HG02571 (cell line): ENCODE results near the gene CITED2.

Source experiments
- ATAC-seq: cut with Tn5 transposase; IDR thresholded peaks from one replicate; pipeline ENCODE4 v1.9.1; 2021; ENCODE audit warnings: mild to moderate bottlenecking, moderate library complexity; ENCODE audit not compliant: unreplicated experiment

Gene CITED2

DNA sequence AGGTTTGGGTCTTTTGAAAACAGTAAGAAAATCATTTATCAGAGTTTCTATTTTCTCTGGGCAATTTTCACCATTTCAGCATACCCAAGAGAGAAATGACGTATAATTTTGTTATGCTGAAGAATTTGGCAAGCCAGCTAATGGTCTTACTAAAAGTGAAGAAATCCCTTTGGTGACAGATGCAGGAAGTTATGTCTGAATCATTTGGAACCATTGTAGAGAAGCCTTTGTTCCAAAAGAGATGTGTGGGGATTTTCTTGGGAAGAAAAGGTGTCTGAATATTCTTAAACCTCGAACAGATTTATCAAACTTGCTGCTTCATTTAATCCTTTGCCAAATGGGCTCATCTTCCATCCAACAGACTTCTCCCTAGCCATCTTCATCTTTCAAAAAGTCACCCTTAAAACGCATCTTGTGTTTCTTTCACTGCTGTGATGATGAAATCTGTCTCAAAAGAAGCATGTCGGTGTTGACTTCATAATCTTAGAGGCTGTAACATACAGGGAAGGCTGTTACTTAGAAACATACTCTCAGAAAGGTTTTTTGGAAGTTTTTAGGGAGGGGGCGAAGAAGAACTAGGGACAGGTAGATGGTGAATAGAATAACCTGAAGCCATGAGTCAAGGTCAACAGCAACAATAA lies 39.5 kb downstream of the CITED2 start:
- no peak for ATAC-seq

DNA sequence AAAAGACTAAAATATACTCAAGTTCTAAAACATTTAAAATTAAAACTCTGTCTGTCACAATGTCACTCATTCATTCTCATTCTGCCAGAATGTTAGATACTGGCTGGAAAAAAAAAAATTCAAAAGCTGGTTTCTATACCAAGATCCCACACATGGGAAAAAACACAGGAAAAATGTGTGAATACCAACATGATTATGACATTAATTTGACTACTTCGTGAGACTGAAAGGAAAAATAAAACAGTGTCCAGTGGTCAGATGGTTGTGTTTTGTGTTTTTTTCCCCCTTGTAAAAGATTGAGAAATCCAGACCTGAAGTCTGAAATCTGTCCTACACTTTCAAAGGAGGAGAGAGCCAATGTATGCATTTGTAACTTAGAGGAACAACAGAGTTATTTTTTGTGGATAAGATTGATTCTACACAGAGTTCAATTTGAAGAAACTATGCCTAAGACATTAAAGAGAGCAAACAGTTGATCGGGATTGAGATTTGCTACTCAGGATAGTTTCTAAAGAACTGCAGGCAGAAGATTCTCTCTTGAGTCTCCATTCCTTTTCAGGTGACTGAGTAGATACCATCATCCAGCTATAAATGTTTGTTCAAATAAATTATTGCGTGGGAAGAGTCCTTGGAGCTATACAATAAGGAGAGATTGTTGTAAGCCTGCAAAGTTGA lies 43.5 kb downstream of the CITED2 start:
- ATAC-seq = no peak

DNA sequence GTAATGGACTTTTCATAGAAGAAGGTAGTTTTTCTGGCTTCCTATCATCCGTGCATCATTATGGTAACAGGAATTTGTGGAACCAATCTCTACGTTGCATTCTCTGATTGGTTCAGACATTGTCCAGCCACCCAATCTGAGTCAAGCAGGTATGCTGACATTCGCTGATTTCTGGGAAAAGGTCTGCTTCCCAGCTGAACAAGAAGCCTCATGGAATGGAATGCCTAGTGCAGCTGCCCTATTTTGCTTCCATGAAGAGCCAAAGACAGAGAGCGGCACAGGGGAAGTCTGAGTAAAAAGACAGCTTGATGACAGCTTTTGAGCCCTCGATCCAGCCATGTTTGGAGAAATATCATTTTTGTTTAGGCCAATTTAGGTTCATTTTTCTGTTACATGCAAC lies 44.1 kb downstream of the CITED2 start:
- no peak for ATAC-seq

DNA sequence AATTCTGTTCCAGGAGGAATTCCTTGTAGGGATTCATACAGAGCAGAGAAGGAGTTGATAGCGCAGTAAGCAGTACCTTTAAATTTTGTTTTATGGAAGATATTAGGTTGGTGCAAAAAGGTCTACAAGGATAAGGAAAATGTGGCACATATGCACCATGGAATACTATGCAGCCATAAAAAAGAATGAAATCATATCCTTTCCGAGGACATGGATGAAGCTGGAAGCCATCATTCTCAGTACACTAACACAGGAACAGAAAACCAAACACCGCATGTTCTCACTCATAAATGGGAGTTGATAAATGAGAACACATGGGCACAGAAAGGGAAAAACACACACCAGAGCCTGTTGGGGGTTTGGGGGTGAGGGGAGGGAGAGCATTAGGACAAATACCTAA lies 45.2 kb downstream of the CITED2 start:
- no peak for ATAC-seq

DNA sequence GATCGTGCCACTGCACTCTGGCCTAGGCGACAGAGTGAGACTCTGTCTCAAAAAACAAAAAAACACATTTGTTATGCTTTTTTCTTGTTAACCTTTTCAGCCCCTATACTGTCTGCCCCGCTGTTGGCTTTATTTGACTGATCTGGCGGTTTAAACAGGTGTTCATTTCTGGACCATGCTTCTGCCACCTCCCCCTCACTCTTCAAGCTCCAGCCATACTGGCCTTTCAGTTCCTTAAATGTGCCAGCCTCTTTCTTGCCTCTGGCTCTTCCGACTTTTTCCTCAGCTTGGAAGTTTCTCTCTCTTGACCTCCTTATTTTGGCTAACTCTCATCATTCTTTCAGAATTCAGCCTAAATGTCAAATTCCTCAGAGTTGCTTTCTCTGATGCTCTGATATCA lies 47.4 kb downstream of the CITED2 start:
- peak; percentile 53 for ATAC-seq

DNA sequence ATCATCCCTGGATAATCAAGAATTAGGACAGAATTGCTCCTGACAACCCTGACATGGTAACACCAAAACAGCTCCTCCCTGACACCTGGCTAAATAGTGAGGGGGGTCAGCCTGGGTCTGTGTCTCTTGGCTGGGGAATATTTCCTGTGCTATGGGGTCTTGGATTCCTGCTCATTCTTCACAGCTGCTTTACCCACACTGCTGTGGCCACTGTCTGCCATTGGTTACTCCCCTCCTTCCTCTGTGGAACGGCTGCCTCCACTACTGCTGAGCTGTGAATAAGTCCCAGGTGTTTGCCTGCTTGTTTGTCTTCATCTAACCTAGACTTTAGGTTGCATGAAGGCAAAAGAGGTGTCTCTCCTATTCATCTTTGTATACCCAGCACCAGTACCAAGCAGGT lies 48.8 kb downstream of the CITED2 start:
- ATAC-seq = no peak

DNA sequence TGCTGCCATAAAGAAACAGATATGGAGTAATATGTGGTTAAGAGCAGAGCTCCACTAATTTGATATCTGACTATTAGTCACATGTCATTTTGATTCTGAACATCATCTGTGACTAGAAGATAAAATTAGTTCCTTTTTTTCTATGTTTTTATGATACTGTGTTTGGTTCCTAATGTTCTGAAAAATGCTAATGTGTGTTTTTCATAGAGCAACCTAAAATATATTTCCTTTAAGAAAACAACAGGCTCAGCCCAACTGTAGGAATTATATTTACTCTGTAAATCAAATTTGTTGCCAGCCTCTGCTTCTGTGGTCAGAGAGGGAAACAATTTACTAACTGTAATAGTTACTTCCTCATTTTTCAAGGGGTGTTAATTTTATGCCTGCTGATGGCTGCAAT lies 49.3 kb downstream of the CITED2 start:
- ATAC-seq = peak; percentile 55

DNA sequence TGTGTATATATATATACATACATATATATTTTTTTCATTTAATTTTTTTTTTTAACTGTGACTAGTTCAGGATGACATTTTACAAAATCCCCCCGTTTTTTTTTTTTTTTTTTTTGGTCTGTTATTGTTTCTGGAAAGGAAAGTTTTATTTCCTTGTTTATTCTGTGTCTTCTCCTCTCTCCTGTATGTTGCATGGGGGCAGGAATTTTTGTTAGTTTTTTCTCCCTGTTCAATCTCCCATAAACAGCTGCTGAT lies 50.2 kb downstream of the CITED2 start:
- ATAC-seq = no peak

DNA sequence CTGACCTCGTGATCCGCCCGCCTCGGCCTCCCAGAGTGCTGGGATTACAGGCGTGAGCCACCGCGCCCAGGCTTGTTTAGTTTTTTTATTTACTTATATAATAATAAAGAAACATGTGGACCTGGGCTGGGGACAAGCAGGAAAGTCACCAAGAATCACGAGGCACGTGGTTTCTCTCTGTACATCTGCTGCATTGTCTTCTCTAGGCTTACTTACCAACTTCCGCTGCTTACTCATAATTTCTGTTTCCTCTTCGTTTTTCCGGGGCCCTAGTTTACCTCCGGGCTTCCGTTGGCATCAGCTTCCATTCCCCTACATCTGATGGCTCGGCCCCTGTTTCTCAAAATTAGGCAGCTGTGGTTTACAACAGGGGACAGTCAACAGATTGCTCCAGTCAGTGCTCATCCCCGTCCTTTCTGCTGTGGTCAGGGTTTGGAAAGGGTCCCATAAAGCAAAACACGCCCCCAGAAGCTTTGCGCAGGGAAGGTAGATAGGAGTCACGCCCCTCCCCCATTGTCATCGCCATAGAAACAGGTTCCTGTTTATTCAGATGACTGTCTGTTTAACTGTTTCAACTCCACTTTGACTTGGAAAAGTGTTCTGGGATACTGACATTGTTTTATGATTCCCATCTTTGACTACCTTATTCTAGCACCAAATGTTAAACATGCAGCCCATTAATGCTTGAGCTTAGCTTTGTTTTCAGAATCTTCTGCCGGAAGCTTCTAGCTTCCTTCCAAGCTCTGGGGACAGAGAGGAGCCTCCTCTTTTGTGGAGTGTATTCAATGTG lies 50.7 kb downstream of the CITED2 start:
- ATAC-seq = no peak
